HFFc6 (cell line): Measurements from ENCODE around the gene KRTAP15-1. TPM values are rescaled to one million over a fixed set of nuclear protein-coding genes. Genes with fewer than 3 reads are reported as not detected.

Experiments used
- DNase-seq: peaks from one replicate; pipeline ENCODE4 v3.0.0-alpha.2; 2018
- H3K27ac Mint-ChIP-seq: 2 replicates; pipeline ENCODE4 v1.8.0; 2020; ENCODE audit warnings: mild to moderate bottlenecking, mixed read lengths
- H3K27me3 Mint-ChIP-seq: 2 replicates; pipeline ENCODE4 v1.8.0; 2021; ENCODE audit warnings: mild to moderate bottlenecking, moderate library complexity, mixed read lengths; ENCODE audit not compliant: insufficient read depth
- H3K36me3 Mint-ChIP-seq: 2 replicates; pipeline ENCODE4 v1.8.0; 2021; ENCODE audit warnings: low read depth, mixed read lengths
- H3K4me1 Mint-ChIP-seq: 2 replicates; pipeline ENCODE4 v1.8.0; 2020; ENCODE audit warnings: low read depth, mixed read lengths
- H3K4me3 Mint-ChIP-seq: 2 replicates; pipeline ENCODE4 v1.8.0; 2020; ENCODE audit warnings: mild to moderate bottlenecking, moderate library complexity, mixed read lengths
- H3K9me3 Mint-ChIP-seq: 2 replicates; pipeline ENCODE4 v1.8.0; 2020; ENCODE audit warnings: mild to moderate bottlenecking, mixed read lengths
- CTCF ChIP-seq: fragments of 200-600 bp; sonication (generic); IDR thresholded peaks from 2 replicates; pipeline ENCODE4 v1.5.0; 2021; ENCODE audit warnings: antibody characterized with exemption, mild to moderate bottlenecking
- total RNA-seq, 6 experiments: library from RNA; stranded (reverse); fragmentation: NEBNext Ultra II Directional; extraction: Animal tissue kit (Norgen Biotek cat#: 25700); gene quantifications; 2 replicates in 1 of 6; 3 replicates in 5 of 6; pipeline ENCODE4 v1.2.3, GENCODE V29; 2021

KRTAP15-1 gene
- total RNA-seq, 6 experiments from 2014 or later = not detected

DNA sequence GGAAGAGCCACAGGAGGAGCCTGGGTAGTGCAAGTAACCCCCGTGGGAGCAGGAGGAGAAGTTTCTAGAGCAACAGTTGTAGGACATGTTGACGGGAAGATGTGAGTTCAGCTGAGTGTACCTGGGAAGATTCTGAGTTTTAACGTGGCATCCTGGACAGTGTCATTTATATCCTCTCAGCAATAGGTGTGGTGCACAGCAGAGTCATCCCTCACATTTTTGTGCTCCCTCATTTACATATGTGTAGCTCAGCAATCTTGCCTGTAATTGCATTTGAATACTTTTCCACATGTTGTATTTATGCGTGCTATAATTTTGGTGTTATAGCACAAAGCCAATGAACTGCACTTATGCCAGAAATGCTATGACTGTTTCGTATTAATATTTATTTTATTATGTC, 14.2 kb upstream of the KRTAP15-1 start, which contains the start of gene KRTAP13-3:
Gene KRTAP13-3, minus strand, starts transcription at position 101 of the 400 bp plus-strand sequence. Its CDS starts 14 bp downstream, at position 87.
- Mint-ChIP-seq H3K4me1 (no peaks in the 10 kb centered on the region), H3K27me3 (no peaks in the 10 kb centered on the region), H3K9me3 (peaks cover 60% of the 10 kb centered on the region), H3K36me3 (no peaks in the 10 kb centered on the region; the same call in 1 of the 2 replicates), H3K27ac (no peak within 1 kb of the TSS), H3K4me3 (no peak within 1 kb of the TSS)
- no peak for DNase-seq
- no peak for TF ChIP-seq CTCF

DNA sequence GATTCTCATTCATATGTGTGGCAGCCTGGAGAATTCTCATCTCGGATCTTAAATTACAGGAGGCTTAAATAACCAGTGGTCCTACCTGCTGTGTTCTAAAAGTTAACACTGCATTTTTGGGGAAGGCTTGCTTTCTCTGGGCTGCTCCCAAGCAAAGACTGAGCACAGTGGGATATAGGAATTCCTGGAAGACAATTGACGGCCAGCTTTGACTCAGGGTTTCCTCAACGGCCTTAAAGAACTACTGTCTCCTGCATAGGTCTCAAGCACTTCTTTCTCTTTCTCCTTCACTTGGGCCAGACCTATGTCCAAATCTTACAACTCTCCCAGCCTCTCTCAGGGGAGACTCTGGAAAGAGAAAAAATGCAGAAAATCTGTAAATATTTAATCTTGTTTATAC, 13.3 kb upstream of the KRTAP15-1 start:
- H3K9me3 Mint-ChIP-seq = peaks cover 59% of the 10 kb centered on the region
- H3K4me3 Mint-ChIP-seq = no peak overlapping the region
- H3K27ac Mint-ChIP-seq = no peak overlapping the region
- H3K4me1 Mint-ChIP-seq = no peaks in the 10 kb centered on the region
- H3K36me3 Mint-ChIP-seq = no peaks in the 10 kb centered on the region; the same call in 1 of the 2 replicates
- no peak for TF ChIP-seq CTCF
- H3K27me3 Mint-ChIP-seq = no peaks in the 10 kb centered on the region
- no peak for DNase-seq

GRCh38 chr21:30430170-30430655, 9.9 kb upstream of the KRTAP15-1 start, which contains the start of gene KRTAP13-4:
TSS of gene KRTAP13-4 (plus strand) at chr21:30430220. CDS start at chr21:30430276, 56 bp downstream.
- Mint-ChIP-seq H3K27ac (no peak within 1 kb of the TSS), H3K4me3 (no peak within 1 kb of the TSS), H3K27me3 (no peaks in the 10 kb centered on the region), H3K9me3 (peaks cover 53% of the 10 kb centered on the region), H3K4me1 (no peaks in the 10 kb centered on the region), H3K36me3 (no peaks in the 10 kb centered on the region)
- TF ChIP-seq CTCF = no peak
- no peak for DNase-seq

GRCh38 chr21:30434033-30434631, 5.9 kb upstream of the KRTAP15-1 start:
- TF ChIP-seq CTCF = peak; percentile 49; the same call in 1 of the 2 replicates
- no peak overlapping the region for H3K27ac Mint-ChIP-seq
- H3K4me3 Mint-ChIP-seq = no peak overlapping the region
- no peaks in the 10 kb centered on the region for H3K27me3 Mint-ChIP-seq
- H3K36me3 Mint-ChIP-seq = peaks cover 5% of the 10 kb centered on the region; the same call in 1 of the 2 replicates
- DNase-seq = no peak
- peaks cover 46% of the 10 kb centered on the region for H3K9me3 Mint-ChIP-seq
- H3K4me1 Mint-ChIP-seq = no peaks in the 10 kb centered on the region

DNA sequence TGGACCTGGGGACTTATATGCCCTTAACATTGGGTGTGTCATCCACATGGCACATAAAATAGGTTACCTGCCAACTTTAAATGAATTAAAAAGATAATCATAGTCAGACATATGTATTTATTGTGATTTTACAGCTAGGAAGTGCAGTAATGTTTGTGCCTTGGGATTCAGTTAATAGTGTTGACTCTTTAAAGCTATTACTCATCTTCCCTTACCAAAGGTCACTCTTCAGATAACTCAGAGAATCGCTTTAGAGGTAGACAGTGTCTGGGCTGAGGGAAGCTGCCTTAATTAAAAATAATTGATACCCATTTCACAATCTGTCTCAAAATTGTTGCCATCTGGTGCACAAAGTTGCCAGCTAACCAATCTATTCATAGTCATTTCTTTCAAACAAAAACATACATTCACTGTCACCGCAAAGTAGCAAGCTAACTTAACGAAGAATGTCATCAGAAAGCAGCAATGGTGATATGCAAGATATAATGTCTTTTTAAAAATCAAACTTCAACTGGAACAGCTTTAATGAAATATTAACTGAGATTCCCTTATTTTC, 3.0 kb upstream of the KRTAP15-1 start:
- Mint-ChIP-seq H3K9me3 (peaks cover 46% of the 10 kb centered on the region), H3K27ac (no peak overlapping the region), H3K27me3 (peaks cover 4% of the 10 kb centered on the region), H3K4me1 (no peaks in the 10 kb centered on the region), H3K4me3 (no peak overlapping the region), H3K36me3 (peaks cover 5% of the 10 kb centered on the region; the same call in 1 of the 2 replicates)
- TF ChIP-seq CTCF = no peak
- no peak for DNase-seq
